B cell (primary cell): ENCODE measurements around the gene GLI1. TPM values are rescaled to one million over a fixed set of nuclear protein-coding genes. Genes with fewer than 3 reads are reported as not detected.

Experiments used
- ATAC-seq: fragments of 200-7000 bp; cut with Tn5 transposase; one replicate; pipeline ENCODE4 v1.10.0; 2021; ENCODE audit warnings: low read depth, mild to moderate bottlenecking, moderate number of reproducible peaks, moderate library complexity
- CTCF ChIA-PET: fragments of 350-600 bp; sonication (Branson Sonifier 250); formaldehyde crosslinking; loops from one replicate; lab custom pipeline; 2021; ENCODE audit warnings: antibody characterized with exemption, inconsistent platforms; lab: Charles Lee
- POLR2A ChIA-PET: fragments of 350-600 bp; sonication (Branson Sonifier 250); formaldehyde crosslinking; loops from one replicate; lab custom pipeline; 2021; ENCODE audit warnings: antibody characterized with exemption; lab: Charles Lee
- DNase-seq: peaks from one replicate; pipeline ENCODE4 v3.0.0; 2013
- H2AFZ ChIP-seq: 2 replicates; pipeline ENCODE4 v1.6.1; 2012; ENCODE audit warnings: mild to moderate bottlenecking, low read depth, low read length; ENCODE audit not compliant: insufficient read depth, poor library complexity, severe bottlenecking
- H3K27ac ChIP-seq, 2 donors: 1 replicate in 1 of 2; 2 replicates in 1 of 2; pipeline ENCODE4 v1.5.1; 2012 to 2013; ENCODE audit warnings: low read length in 2 of 2, mild to moderate bottlenecking in 2 of 2, moderate library complexity in 1 of 2
- H3K27me3 ChIP-seq, 4 experiments: fragments of 200-600 bp in 1 of 4; sonication (generic) in 1 of 4; replicated peaks in 1 of 4; 1 replicate in 2 of 4; 2 replicates in 2 of 4; pipeline versions ENCODE4 v1.6.1 to v1.7.0; 2013 to 2016; ENCODE audit warnings: low read length in 3 of 4, mild to moderate bottlenecking in 2 of 4, mixed read lengths in 1 of 4, moderate library complexity in 1 of 4; ENCODE audit not compliant: insufficient read depth in 4 of 4, control insufficient read depth in 3 of 4; ENCODE audit errors: control extremely low read depth in 1 of 4
- H3K36me3 ChIP-seq, 2 experiments: replicated peaks in 1 of 2; 1 replicate in 1 of 2; 2 replicates in 1 of 2; pipeline versions ENCODE4 v1.6.1 to v1.7.1; 2013; ENCODE audit warnings: low read length in 1 of 2; ENCODE audit not compliant: insufficient read depth in 2 of 2, control insufficient read depth in 1 of 2; ENCODE audit errors: control extremely low read depth in 1 of 2, extremely low read depth in 1 of 2
- H3K4me1 ChIP-seq, 2 donors: fragments of 200-600 bp in 1 of 2; sonication (generic) in 1 of 2; 1 replicate in 1 of 2; 2 replicates in 1 of 2; pipeline versions ENCODE4 v1.5.1 to v1.6.1; 2013 to 2017; ENCODE audit warnings: low read length in 2 of 2; ENCODE audit not compliant: control insufficient read depth in 2 of 2, insufficient read depth in 2 of 2
- H3K4me2 ChIP-seq: replicated peaks from 2 replicates; pipeline ENCODE3; 2012; ENCODE audit warnings: mild to moderate bottlenecking, low read depth, low read length; ENCODE audit not compliant: poor library complexity, severe bottlenecking
- H3K4me3 ChIP-seq, 5 experiments: fragments of 200-600 bp in 1 of 5; sonication (generic) in 1 of 5; 1 replicate in 3 of 5; 2 replicates in 2 of 5; pipeline versions ENCODE4 v1.5.1 to v1.7.0; 2011 to 2016; ENCODE audit warnings: low read length in 4 of 5, mild to moderate bottlenecking in 4 of 5, low read depth in 2 of 5, control low read depth in 1 of 5, moderate library complexity in 1 of 5; ENCODE audit not compliant: insufficient read depth in 1 of 5; ENCODE audit errors: control extremely low read depth in 1 of 5, extremely low read depth in 1 of 5
- H3K79me2 ChIP-seq: fragments of 200-600 bp; sonication (generic); one replicate; pipeline ENCODE4 v1.6.0; 2016; ENCODE audit warnings: low read length; ENCODE audit not compliant: control insufficient read depth, insufficient read depth
- H3K9ac ChIP-seq: fragments of 200-600 bp; sonication (generic); 2 replicates; pipeline ENCODE4 v1.6.1; 2017; ENCODE audit warnings: mild to moderate bottlenecking, low read length, moderate library complexity
- H3K9me3 ChIP-seq, 3 donors: one replicate each; pipeline versions ENCODE4 v1.6.1 to v1.7.1; 2013; ENCODE audit warnings: low read length in 2 of 3; ENCODE audit not compliant: control insufficient read depth in 2 of 3, insufficient read depth in 1 of 3; ENCODE audit errors: control extremely low read depth in 1 of 3
- H4K20me1 ChIP-seq: 2 replicates; pipeline ENCODE4 v1.6.0; 2012; ENCODE audit warnings: mild to moderate bottlenecking, low read length; ENCODE audit not compliant: insufficient read depth, control insufficient read depth, poor library complexity, severe bottlenecking
- H3K27ac Mint-ChIP-seq: one replicate; pipeline ENCODE4 v1.8.0; 2021; ENCODE audit warnings: mixed read lengths
- H3K27me3 Mint-ChIP-seq: one replicate; pipeline ENCODE4 v1.8.0; 2021; ENCODE audit warnings: mixed read lengths
- H3K4me1 Mint-ChIP-seq: one replicate; pipeline ENCODE4 v1.8.0; 2021; ENCODE audit warnings: mixed read lengths
- H3K4me3 Mint-ChIP-seq: one replicate; pipeline ENCODE4 v1.8.0; 2021; ENCODE audit warnings: mixed read lengths
- H3K9me3 Mint-ChIP-seq: one replicate; pipeline ENCODE4 v1.8.0; 2022; ENCODE audit warnings: mixed read lengths; ENCODE audit not compliant: insufficient read depth
- CTCF ChIP-seq: fragments of 200-600 bp; IDR thresholded peaks from one replicate; pipeline ENCODE4 v1.8.0; 2022; ENCODE audit warnings: antibody characterized with exemption, mild to moderate bottlenecking
- EZH2 ChIP-seq: IDR thresholded peaks from 2 replicates; pipeline ENCODE4 v1.6.1; 2012; ENCODE audit warnings: borderline replicate concordance, low read depth, mild to moderate bottlenecking, moderate library complexity, low read length; ENCODE audit not compliant: insufficient read depth, poor library complexity, severe bottlenecking
- whole genome bisulfite sequencing: methylation state at CpG from one replicate; pipeline ENCODE4 v1.1.5; 2013; ENCODE audit warnings: missing lambda C conversion rate; ENCODE audit not compliant: insufficient coverage; 5-methylcytosine and 5-hydroxymethylcytosine counted together
- intact Hi-C: fragments of 100-400 bp; cut with micrococcal nuclease; formaldehyde crosslinking; loops from one replicate; pipeline ENCODE4 v1.10.0; 2022
- polyA plus RNA-seq: library from polyadenylated mRNA; depleted of rRNA; stranded (reverse); fragments of >200 nt; gene quantifications from 2 replicates; pipeline ENCODE4 v1.2.3, GENCODE V29; 2012
- total RNA-seq, 2 donors: library from RNA; stranded (reverse); fragments of 120-200 nt in 1 of 2; gene quantifications; 1 replicate in 1 of 2; 2 replicates in 1 of 2; pipeline versions ENCODE4 v1.2.3 to v1.2.4, GENCODE V29; 2013 to 2022

Gene GLI1
- total and polyA plus RNA-seq, 2 donors (not counting 1 experiment from before 2014, with no cell fraction given), result 4.1 to 5.4 TPM

- H3K9me3 Mint-ChIP-seq, result no peaks in the 10 kb centered on the region
- peaks cover 67% of the 10 kb centered on the region for H3K79me2 ChIP-seq
- peak overlapping the region; percentile 53 for H3K27ac Mint-ChIP-seq
- intact Hi-C loops, result loop anchor here (2.0 to 10.0 kb wide), 3 partner anchors 55 to 733 kb away; partner anchors contain the start of genes CDK4, MARCHF9, PRIM1 and R3HDM2
- ChIA-PET POLR2A (interaction anchor here (0.6 to 1.5 kb wide), 4 partner anchors 8 to 31 kb away, joined by 3 to 4 read pairs (median 4); no protein-coding TSS in a partner anchor), CTCF (interaction anchor here (2.3 to 3.3 kb wide), 3 partner anchors 9 to 27 kb away, joined by 10 to 18 read pairs (median 15); partner anchors contain the start of gene GLI1)
- H2AFZ ChIP-seq, result no peak overlapping the region
- no peak overlapping the region for H3K9ac ChIP-seq
- peaks cover 37% of the 10 kb centered on the region for H3K4me1 Mint-ChIP-seq
- no peak overlapping the region for H3K4me2 ChIP-seq
- H3K36me3 ChIP-seq, result peaks cover 0 to 17% of the 10 kb centered on the region in 2 experiments
- H3K4me1 ChIP-seq, result peaks cover 33 to 40% of the 10 kb centered on the region in 2 donors
- H4K20me1 ChIP-seq, result peaks cover 5% of the 10 kb centered on the region
- H3K27ac ChIP-seq, result no peak overlapping the region
- DNase-seq (no peak), ATAC-seq (no peak)
- no peak for TF ChIP-seq EZH2
- no peak for TF ChIP-seq CTCF
- H3K4me3 Mint-ChIP-seq, result no peak overlapping the region
- no peaks in the 10 kb centered on the region for H3K9me3 ChIP-seq
- no peaks in the 10 kb centered on the region for H3K27me3 ChIP-seq
- H3K4me3 ChIP-seq, result no peak overlapping the region
- no peaks in the 10 kb centered on the region for H3K27me3 Mint-ChIP-seq
These were observed 26.1 kb downstream of the GLI1 start for GRCh38 chr12:57485695-57486094.

GRCh38 chr12:57487055-57487596, 27.5 kb downstream of the GLI1 start:
- Histone ChIP-seq H3K27me3 (no peaks in the 10 kb centered on the region), H3K4me1 (peaks cover 20 to 26% of the 10 kb centered on the region in 2 donors), H3K79me2 (peaks cover 61% of the 10 kb centered on the region), H2AFZ (no peak overlapping the region), H3K4me3 (peak overlapping the region in 1 of 5 experiments; percentile 75), H4K20me1 (peaks cover 5% of the 10 kb centered on the region), H3K9me3 (no peaks in the 10 kb centered on the region), H3K9ac (peak overlapping the region; percentile 77), H3K4me2 (peak overlapping the region; percentile 98), H3K36me3 (peaks cover 5 to 25% of the 10 kb centered on the region in 2 experiments), H3K27ac (no peak overlapping the region)
- no peak for DNase-seq
- H3K27me3 Mint-ChIP-seq, result no peaks in the 10 kb centered on the region
- ATAC-seq, result no peak
- H3K4me3 Mint-ChIP-seq, result no peak overlapping the region
- WGBS, result 92% methylated on average over 10 of the region's 27 CpGs
- no peak for TF ChIP-seq EZH2
- TF ChIP-seq CTCF, result no peak
- ChIA-PET POLR2A (interaction anchor here (0.7 to 1.0 kb wide), 2 partner anchors 10 to 34 kb away, joined by 3 read pairs; no protein-coding TSS in a partner anchor), CTCF (interaction anchor here (0.7 to 3.3 kb wide), 6 partner anchors 8 to 35 kb away, joined by 3 to 18 read pairs (median 8); partner anchors contain the start of gene GLI1)
- H3K9me3 Mint-ChIP-seq, result no peaks in the 10 kb centered on the region
- intact Hi-C loops, result loop anchor here (1.0 to 10.0 kb wide), 7 partner anchors 8 to 734 kb away; partner anchors contain the start of genes ARHGAP9, CDK4, DCTN2 and DDIT3
- peak overlapping the region; percentile 93 for H3K27ac Mint-ChIP-seq
- H3K4me1 Mint-ChIP-seq, result peaks cover 30% of the 10 kb centered on the region
